Adipose tissue (tissue), 3 donors: ENCODE results near the gene PAIP2B. TPM values are rescaled to one million over a fixed set of nuclear protein-coding genes. Genes with fewer than 3 reads are reported as not detected.
"Not testable (repeated sequence)": the region's sequence is repeated elsewhere in the genome, so short reads cannot be mapped to it uniquely, and the experiment has no call there.

Experiments
- H3K27ac ChIP-seq: one replicate; pipeline ENCODE4 v1.5.1; 2013; ENCODE audit warnings: low read depth, low read length
- WGBS, 3 donors: extraction: QIAGEN DNeasy Blood & Tissue Kit; methylation state at CpG; one replicate each; pipeline ENCODE4 v1.1.7; 2013; 5-methylcytosine and 5-hydroxymethylcytosine counted together
- polyA plus RNA-seq, 3 donors: library from polyadenylated mRNA; stranded (reverse); fragments of 200-250 nt; gene quantifications; one replicate each; pipeline ENCODE4 v1.2.3, GENCODE V29; 2013
- donor health status: healthy with polysubstance abuse.
- donor health status: Bipolar disorder and iron deficiency.
- donor health status: healthy.

Gene PAIP2B, protein sequence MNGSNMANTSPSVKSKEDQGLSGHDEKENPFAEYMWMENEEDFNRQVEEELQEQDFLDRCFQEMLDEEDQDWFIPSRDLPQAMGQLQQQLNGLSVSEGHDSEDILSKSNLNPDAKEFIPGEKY
- 10 to 100 TPM in 1 of 3 donors, 1 to 10 TPM in 2; 2.7 to 30.7 (median 4.9) TPM for polyA plus RNA-seq

DNA sequence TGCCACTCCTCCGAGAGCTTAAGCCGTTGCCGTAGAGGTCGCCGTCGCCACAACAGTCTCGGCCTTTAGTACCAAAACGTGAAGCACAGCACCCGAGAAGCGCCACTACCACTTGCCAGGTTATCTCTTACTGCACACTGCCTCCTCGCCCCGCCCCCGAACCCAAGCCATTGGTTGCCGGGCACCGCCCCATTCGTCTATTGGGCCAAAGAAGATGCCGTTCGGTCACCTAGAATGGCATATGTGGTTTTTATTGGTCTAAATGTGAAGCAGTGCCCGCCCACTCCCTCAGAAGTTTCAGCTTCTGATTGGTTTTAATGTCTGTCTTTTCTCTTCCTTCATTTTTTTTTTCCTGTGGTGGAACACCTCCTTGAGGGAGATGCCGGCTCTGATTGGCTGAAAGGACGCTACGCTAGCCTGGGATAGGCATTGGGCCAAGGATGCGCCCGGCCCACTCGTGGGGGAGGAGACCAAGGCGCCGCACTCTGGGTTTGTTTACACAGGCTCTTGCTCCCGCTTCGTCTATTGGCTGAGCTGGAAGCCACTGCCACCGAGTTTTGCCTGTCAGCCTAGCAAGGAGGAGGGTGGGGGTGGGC, at the start of gene PAIP2B:
Gene PAIP2B (minus strand): TSS at position 139 of the 596 bp plus-strand sequence. CDS start 24,514 bp downstream, outside the sequence.
- no peak within 1 kb of the TSS for H3K27ac ChIP-seq
- 0 to 1% (median 0%) methylated on average over 30 of the region's 30 CpGs for WGBS, 3 donors

- H3K27ac ChIP-seq = no peak overlapping the region
- 40 to 43% (median 40%) methylated on average over 8 of the region's 8 CpGs for WGBS, 3 donors
These were observed 49.0 kb upstream of the PAIP2B start for GRCh38 chr2:71275939-71276310.

- 84 to 89% (median 86%) methylated on average over 9 of the region's 9 CpGs for WGBS, 3 donors
- no peak overlapping the region for H3K27ac ChIP-seq
These were observed 42.7 kb upstream of the PAIP2B start for GRCh38 chr2:71269511-71270090.

- no peak overlapping the region for H3K27ac ChIP-seq
- WGBS, 3 donors = 87 to 91% (median 89%) methylated on average over 6 of the region's 6 CpGs
These were observed 36.5 kb upstream of the PAIP2B start for GRCh38 chr2:71263386-71263785.

- H3K27ac ChIP-seq = no peak overlapping the region
These were observed 34.6 kb upstream of the PAIP2B start for GRCh38 chr2:71261534-71261933.

- whole genome bisulfite sequencing, 3 donors = 66 to 87% (median 85%) methylated on average over 3 of the region's 3 CpGs
These were observed 29.5 kb upstream of the PAIP2B start for GRCh38 chr2:71256421-71256820.

GRCh38 chr2:71254776-71255175, 27.9 kb upstream of the PAIP2B start:
- no peak overlapping the region for H3K27ac ChIP-seq
- WGBS, 3 donors = 87 to 91% (median 89%) methylated on average over 4 of the region's 4 CpGs

More at GRCh38 chr2:71256421-71256820, 29.5 kb upstream of the PAIP2B start:
- no peak overlapping the region for H3K27ac ChIP-seq

GRCh38 chr2:71254078-71254477, 27.2 kb upstream of the PAIP2B start:
- H3K27ac ChIP-seq = no peak overlapping the region
- WGBS, 3 donors = 78 to 92% (median 86%) methylated on average over 2 to 3 of the region's 3 CpGs

- WGBS, 3 donors = 74 to 86% (median 86%) methylated on average over 1 of the region's 1 CpG
- no peak overlapping the region for H3K27ac ChIP-seq
These were observed 26.6 kb upstream of the PAIP2B start for GRCh38 chr2:71253476-71253875.

DNA sequence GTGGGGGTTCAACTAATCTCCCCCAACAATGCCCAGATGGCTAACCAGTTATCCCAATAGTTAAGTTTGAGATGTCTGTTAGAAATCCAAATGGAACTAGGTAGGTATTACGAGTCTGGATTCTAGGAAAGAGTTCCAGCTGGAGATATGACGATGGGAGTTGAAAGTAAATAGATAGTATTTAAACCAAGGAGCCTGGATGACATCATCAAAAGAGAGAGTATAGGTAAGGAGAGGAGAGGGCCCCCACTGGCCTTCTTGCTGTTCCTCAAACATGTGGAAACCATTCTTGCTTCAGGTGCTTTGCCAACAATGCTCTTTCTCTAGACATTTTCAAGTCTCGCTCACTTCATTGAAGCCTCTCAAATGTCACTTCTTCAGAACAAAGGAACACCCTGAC, 26.0 kb upstream of the PAIP2B start:
- no peak overlapping the region for H3K27ac ChIP-seq
- WGBS, 3 donors = 80 to 85% (median 81%) methylated on average over 3 of the region's 3 CpGs

DNA sequence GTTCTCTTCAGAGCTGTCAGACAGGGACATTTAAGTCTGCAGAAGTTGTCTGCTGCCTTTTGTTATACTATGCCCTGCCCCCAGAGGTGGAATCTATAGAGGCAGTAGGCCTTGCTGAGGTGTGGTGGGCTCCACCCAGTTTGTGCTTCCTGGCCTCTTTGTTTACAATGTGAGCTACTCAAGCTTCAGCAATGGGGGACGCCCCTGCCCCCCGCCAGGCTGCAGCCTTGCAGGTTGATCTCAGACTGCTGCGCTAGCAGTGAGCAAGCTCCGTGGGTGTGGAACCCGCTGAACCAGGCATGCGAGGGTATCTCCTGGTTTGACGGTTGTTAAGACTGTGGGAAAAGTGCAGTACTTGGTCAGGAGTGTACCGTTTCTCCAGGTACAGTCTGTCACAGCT, 24.0 kb upstream of the PAIP2B start:
- 84 to 93% (median 90%) methylated on average over 8 of the region's 8 CpGs for WGBS, 3 donors

DNA sequence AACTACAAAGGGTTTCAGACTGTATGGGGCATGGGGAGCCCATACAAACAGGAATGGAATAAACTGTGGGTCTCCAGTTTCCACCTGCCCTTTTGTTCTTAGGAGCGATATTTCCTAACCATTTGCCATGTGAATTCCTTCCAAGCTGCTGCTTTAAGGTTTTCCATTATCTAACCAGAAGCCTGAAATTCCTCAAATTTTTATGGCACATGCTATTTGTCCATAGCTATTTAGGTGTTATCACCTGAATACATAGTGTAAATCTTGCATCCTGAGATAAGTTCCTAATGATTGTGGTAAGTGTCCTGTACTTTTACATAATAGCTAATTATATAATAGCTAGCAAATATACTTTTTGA, 17.4 kb upstream of the PAIP2B start:
- no peak overlapping the region for H3K27ac ChIP-seq
- 65 to 73% (median 67%) methylated on average over 1 of the region's 1 CpG for WGBS, 3 donors

More for the DNA sequence above, 24.0 kb upstream of the PAIP2B start:
- no peak overlapping the region for H3K27ac ChIP-seq

- WGBS, 3 donors = 33 to 65% (median 64%) methylated on average over 1 of the region's 1 CpG
- no peak overlapping the region for H3K27ac ChIP-seq
These were observed 16.9 kb upstream of the PAIP2B start for GRCh38 chr2:71243634-71244301.

DNA sequence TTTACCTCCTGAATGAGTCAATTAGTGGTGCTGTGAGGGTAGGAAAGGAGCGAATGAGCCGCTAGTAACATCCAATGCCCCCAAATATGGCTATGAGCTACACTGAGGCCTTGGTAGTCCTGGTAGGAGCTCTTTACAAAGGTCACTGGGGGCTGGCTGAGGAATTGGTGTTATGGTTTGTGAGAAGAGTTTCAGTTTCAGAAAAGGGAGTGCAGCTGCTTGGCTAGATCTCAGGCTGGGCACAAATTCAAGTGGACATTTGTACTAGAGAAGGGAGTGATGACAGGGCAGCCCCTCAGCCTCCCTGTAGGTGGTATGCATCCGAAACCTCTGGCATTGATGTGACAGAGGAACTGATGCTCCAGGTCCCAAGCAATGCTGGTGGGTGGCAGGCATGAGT, 13.9 kb upstream of the PAIP2B start:
- H3K27ac ChIP-seq = no peak overlapping the region
- WGBS, 3 donors = 76 to 82% (median 77%) methylated on average over 3 of the region's 3 CpGs

GRCh38 chr2:71238089-71238488, 11.2 kb upstream of the PAIP2B start:
- H3K27ac ChIP-seq = no peak overlapping the region

DNA sequence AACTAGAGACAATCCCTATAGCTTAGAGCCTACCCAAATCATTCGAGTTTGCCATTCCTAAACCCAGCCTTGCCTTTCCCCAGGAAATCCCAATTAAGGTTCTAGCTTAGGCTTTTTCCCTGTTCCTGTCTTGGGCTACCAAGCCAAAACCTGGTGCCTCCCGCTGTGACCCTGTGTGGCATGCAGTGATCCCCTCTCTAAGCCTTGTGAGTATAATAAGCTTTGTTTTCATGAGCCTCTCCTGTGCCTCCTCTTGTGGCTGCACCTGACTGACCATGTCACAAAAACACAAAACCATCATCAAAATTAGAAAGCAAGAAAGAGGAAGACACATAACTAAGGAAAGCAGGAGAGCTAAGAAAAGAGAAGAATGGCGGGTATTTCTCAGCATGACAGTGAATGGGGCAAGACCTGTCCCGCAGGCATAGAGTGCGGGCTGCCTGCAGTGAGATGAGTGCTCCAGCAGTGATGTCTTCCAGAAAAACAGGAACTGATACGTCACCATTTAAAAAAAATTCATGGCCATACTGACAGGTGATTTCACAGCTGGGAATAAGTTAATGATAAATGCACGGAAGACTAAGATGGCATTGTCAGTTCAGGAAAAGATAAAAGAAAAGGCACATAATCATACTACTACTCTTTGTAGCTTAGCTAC, 9.2 kb upstream of the PAIP2B start:
- no peak overlapping the region for H3K27ac ChIP-seq
- 49 to 55% (median 54%) methylated on average over 7 of the region's 7 CpGs for WGBS, 3 donors

- WGBS, 3 donors = 77 to 91% (median 81%) methylated on average over 7 of the region's 7 CpGs
- H3K27ac ChIP-seq = not testable (repeated sequence)
These were observed 6.2 kb upstream of the PAIP2B start for GRCh38 chr2:71233072-71233471.

GRCh38 chr2:71226096-71226964, 573 bp downstream of the PAIP2B start:
- H3K27ac ChIP-seq = no peak overlapping the region
- 2 to 3% (median 2%) methylated on average over 35 to 52 of the region's 52 CpGs for WGBS, 3 donors
